ENCODE measurements around the gene DNAH17. TPM values are rescaled to one million over a fixed set of nuclear protein-coding genes. Genes with fewer than 3 reads are reported as not detected.

DNAH17 gene
- total RNA-seq, 1 donor from 2014 or later: 1.3 TPM

DNA sequence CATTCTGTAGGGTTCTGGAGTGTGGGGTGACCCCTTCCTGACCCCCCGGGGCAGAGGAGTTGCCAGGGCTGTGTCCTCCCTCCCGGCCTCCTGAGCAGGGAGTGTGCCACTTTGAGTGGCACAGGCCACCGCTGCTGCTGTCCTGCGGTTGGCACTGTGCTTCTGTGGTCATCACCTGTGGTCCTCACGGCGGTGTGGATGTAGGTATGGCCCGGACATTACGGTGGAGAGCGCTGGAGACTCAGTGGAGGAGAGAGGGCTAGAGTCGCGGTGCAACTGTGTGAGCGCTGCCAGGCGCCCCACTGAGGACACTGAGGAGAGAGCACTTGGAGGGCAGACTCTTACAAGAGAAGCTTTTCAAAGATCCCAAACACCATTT lies 159.7 kb downstream of the DNAH17 start:
- Mint-ChIP-seq H3K4me3 (ENCODE audit: unreplicated experiment) (no peak overlapping the region), H3K27ac (ENCODE audit: unreplicated experiment) (no peak overlapping the region), H3K4me1 (ENCODE audit: low read depth, unreplicated experiment) (peaks cover 55% of the 10 kb centered on the region), H3K9me3 (ENCODE audit: unreplicated experiment) (peaks cover 5% of the 10 kb centered on the region), H3K27me3 (ENCODE audit: unreplicated experiment) (peaks cover 10% of the 10 kb centered on the region), H3K36me3 (ENCODE audit: unreplicated experiment) (peaks cover 6% of the 10 kb centered on the region)
- no peak for TF ChIP-seq CTCF (IDR thresholded peaks at IDR 0.05; ENCODE audit: partially characterized antibody, unreplicated experiment)
- DNase-seq: no peak

- peak overlapping the region; percentile 59 for H3K27ac Mint-ChIP-seq (ENCODE audit: unreplicated experiment)
- no peak for DNase-seq
- H3K27me3 Mint-ChIP-seq (ENCODE audit: unreplicated experiment): peaks cover 11% of the 10 kb centered on the region
- peaks cover 6% of the 10 kb centered on the region for H3K36me3 Mint-ChIP-seq (ENCODE audit: unreplicated experiment)
- H3K4me1 Mint-ChIP-seq (ENCODE audit: low read depth, unreplicated experiment): peaks cover 59% of the 10 kb centered on the region
- peaks cover 5% of the 10 kb centered on the region for H3K9me3 Mint-ChIP-seq (ENCODE audit: unreplicated experiment)
- TF ChIP-seq CTCF (IDR thresholded peaks at IDR 0.05; ENCODE audit: partially characterized antibody, unreplicated experiment): no peak
- H3K4me3 Mint-ChIP-seq (ENCODE audit: unreplicated experiment): peak overlapping the region; percentile 37
Observed at GRCh38 chr17:78416791-78417530, 160.2 kb downstream of the DNAH17 start.

- peaks cover 6% of the 10 kb centered on the region for H3K36me3 Mint-ChIP-seq (ENCODE audit: unreplicated experiment)
- peaks cover 57% of the 10 kb centered on the region for H3K4me1 Mint-ChIP-seq (ENCODE audit: low read depth, unreplicated experiment)
- TF ChIP-seq CTCF (IDR thresholded peaks at IDR 0.05; ENCODE audit: partially characterized antibody, unreplicated experiment): no peak
- peaks cover 11% of the 10 kb centered on the region for H3K27me3 Mint-ChIP-seq (ENCODE audit: unreplicated experiment)
- no peak overlapping the region for H3K4me3 Mint-ChIP-seq (ENCODE audit: unreplicated experiment)
- DNase-seq: no peak
- H3K27ac Mint-ChIP-seq (ENCODE audit: unreplicated experiment): no peak overlapping the region
- peaks cover 5% of the 10 kb centered on the region for H3K9me3 Mint-ChIP-seq (ENCODE audit: unreplicated experiment)
Observed at GRCh38 chr17:78415821-78416711, 161.1 kb downstream of the DNAH17 start.

DNA sequence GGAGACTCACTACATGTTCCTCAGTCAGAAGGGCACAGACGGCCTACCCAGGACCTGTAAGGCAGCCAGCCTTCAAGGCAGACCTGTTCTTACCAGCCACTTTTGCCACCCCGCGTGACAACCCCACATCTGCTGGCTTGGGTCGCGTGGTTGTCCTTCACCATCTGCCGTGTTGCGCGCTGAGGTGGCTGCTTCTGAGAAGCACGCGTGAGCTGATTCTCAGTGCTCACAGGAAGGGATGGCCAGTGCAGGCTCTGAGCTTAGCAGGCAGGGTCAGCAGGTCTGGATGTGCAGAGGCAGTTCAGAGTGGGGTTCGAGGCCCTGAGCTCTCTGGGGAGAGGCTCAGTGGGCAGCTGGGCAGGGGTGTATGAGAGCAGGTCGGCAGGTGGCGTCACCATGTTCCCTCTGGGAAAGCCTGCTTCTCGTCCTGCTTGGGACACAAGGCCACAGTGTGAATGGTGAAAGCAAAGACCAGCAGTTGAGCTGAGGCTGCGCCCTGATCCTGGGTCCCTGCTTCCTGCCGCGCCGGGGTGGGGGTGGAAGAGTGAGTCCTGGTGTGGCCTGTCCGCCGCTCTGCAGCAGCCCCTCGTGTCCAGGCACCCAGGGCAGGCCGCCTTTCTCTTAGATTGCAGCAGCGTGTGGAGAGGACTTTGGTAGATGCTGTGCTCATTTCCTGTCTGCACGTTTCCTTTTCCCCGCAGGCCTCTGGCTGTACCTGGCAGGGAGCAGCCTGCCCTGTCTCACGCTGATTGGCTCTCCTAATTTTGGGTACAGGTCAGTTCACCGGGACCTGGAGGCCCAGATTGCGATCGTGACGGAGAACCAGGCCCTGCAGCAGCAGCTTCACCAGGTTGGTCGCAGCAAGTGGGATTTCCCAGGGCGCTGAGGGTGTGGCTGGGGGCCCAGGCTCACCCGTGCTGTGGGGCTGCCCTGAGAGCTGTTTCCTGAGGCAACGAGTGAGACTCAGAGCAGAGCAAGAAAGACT lies 162.7 kb downstream of the DNAH17 start:
- Mint-ChIP-seq H3K27me3 (ENCODE audit: unreplicated experiment) (peaks cover 8% of the 10 kb centered on the region), H3K36me3 (ENCODE audit: unreplicated experiment) (no peaks in the 10 kb centered on the region), H3K9me3 (ENCODE audit: unreplicated experiment) (no peaks in the 10 kb centered on the region), H3K4me1 (ENCODE audit: low read depth, unreplicated experiment) (peaks cover 50% of the 10 kb centered on the region), H3K27ac (ENCODE audit: unreplicated experiment) (peak overlapping the region; percentile 75), H3K4me3 (ENCODE audit: unreplicated experiment) (no peak overlapping the region)
- no peak for TF ChIP-seq CTCF (IDR thresholded peaks at IDR 0.05; ENCODE audit: partially characterized antibody, unreplicated experiment)
- no peak for DNase-seq
